Retinal pigment epithelial cell (primary cell): ENCODE data around the gene TECPR2.
"Not testable (repeated sequence)": the region's sequence is repeated elsewhere in the genome, so short reads cannot be mapped to it uniquely, and the experiment has no call there.

Experiments used
- DNase-seq: peaks from one replicate; pipeline ENCODE4 v3.0.0-alpha.2; 2010; ENCODE audit warnings: low read depth
- H3K4me3 ChIP-seq: 2 replicates; pipeline ENCODE4 v1.5.1; 2011; ENCODE audit warnings: mild to moderate bottlenecking, low read length, control low read depth, moderate library complexity
- TF ChIP-seq, protein P1 (sequence below): conservative IDR thresholded peaks from 2 replicates; pipeline ENCODE4 v1.5.1; 2011; ENCODE audit warnings: low read depth, low read length, control low read depth, inconsistent platforms

The TECPR2 gene

DNA sequence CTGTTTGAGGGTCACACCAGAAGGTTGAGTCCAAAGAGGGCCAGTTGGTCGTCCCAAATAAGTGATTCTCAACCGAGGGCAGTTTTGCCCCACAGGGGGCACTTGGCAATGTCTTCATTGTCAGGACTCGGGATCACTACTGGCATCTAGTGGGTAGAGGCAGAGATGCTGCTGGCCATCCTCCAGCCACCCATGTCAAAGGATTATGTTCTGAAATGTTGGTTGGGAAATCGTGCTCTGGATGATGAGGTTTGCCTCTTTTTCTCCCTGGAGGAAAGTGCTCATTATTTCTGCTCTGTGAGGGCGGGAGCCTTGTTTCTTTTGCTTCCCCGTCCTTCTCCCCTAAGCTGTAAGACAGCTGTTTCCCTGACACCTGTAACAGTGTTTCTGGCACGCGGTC, 39.6 kb upstream of the TECPR2 start:
- TF ChIP-seq, protein P1, sequence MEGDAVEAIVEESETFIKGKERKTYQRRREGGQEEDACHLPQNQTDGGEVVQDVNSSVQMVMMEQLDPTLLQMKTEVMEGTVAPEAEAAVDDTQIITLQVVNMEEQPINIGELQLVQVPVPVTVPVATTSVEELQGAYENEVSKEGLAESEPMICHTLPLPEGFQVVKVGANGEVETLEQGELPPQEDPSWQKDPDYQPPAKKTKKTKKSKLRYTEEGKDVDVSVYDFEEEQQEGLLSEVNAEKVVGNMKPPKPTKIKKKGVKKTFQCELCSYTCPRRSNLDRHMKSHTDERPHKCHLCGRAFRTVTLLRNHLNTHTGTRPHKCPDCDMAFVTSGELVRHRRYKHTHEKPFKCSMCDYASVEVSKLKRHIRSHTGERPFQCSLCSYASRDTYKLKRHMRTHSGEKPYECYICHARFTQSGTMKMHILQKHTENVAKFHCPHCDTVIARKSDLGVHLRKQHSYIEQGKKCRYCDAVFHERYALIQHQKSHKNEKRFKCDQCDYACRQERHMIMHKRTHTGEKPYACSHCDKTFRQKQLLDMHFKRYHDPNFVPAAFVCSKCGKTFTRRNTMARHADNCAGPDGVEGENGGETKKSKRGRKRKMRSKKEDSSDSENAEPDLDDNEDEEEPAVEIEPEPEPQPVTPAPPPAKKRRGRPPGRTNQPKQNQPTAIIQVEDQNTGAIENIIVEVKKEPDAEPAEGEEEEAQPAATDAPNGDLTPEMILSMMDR, result peak; percentile 86
- DNase-seq, result no peak
- H3K4me3 ChIP-seq, result no peak overlapping the region

DNA sequence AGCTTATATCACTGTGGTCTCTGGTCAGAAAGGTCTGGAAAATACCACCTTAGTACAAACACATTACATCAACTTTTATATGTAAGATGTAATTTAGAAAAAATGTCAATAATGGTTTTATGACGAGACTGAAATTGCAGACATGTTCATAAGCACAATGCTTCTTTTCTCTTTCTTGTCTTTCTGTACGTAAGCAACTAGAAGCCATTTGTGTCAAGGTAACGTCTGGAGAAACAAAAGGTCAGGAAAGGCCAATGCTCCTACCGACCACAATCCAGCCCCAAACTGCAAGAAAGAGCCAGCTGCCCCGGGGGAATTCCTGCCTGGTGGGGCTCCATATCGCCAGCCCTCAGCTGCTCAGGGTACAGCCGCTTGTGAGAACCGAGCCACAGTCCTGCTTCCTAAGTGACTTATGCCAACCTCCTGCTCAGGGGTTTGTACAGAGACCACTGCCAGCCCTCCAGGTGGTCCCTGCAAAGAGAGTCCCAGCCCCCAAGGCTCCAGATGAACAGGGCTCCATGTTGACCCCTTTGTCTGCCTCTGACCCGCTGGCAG, 36.9 kb upstream of the TECPR2 start:
- TF ChIP-seq, protein P1, result no peak
- H3K4me3 ChIP-seq, result no peak overlapping the region
- DNase-seq, result no peak

DNA sequence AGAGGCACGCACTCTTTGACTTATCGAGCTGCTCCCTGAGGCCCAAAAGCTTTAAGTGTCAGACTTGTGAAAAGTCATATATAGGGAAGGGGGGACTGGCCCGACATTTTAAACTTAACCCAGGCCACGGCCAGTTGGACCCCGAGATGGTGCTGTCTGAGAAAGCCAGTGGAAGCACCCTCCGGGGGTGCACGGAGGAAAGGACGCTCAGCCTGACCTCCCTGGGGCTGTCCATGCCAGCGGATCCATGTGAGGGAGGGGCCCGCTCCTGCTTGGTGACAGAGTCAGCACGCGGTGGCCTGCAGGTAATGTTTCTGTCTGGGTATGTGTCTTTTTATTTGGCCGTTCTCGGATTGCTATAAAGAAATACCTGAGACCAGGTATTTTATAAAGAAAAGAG, 36.2 kb upstream of the TECPR2 start:
- TF ChIP-seq, protein P1, result no peak
- DNase-seq, result no peak
- H3K4me3 ChIP-seq, result no peak overlapping the region

DNA sequence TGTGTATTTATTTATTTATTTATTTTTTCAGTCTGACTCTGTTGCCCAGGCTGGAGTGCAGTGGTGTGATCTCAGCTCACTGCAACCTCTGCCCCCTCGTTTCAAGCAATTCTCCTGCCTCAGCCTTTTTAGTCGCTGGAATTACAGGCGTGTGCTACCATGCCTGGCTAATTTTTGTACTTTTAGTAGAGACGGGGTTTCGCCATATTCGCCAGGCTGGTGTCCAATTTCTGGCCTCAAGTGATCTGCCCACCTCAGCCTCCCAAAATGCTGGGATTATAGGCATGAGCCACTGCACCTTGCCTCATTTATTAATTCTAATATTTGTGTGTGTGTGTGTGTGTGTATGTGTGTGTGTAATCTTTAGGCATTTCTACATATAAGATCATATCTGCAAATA, 33.4 kb upstream of the TECPR2 start:
- DNase-seq, H3K4me3 ChIP-seq: not testable (repeated sequence)

DNA sequence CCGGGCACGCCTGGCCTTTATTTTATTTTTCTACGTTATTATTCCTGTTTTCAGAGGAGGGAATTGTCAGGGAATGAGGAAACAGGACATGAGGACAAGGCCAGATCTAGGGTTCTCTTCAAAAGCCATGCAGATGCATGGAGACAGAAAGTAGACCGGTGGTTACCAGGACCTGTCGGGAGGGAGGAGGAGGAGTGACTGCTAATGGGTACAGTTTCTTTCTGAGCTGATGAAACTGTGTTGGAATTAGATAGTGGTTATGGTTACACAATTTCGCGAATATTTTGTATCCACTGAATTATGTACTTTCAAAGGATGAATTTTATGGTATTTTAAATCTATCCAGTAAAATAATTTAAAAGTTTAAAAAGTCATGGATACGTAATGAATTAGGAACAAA, 31.9 kb upstream of the TECPR2 start:
- no peak overlapping the region for H3K4me3 ChIP-seq
- TF ChIP-seq, protein P1, result no peak
- DNase-seq, result no peak

DNA sequence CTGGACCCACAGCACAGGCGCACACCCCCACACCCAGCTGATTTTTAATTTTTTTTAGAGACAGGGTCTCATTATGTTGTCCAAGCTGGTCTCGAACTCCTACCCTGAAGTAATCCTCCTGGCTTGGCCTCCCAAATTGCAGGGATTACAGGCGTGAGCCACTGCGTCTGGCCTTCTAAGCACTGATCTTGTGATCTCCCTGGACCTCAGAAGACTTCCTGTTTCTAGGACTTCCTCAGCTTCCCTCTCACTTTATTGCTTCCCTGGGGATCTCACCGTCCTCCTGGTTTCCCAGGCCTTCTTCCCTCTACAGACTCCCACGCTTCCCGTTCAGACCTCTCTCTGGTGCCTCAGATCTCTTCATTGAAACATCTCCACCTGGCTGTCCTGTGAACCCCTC, 29.4 kb upstream of the TECPR2 start:
- no peak overlapping the region for H3K4me3 ChIP-seq
- TF ChIP-seq, protein P1, result no peak
- DNase-seq, result no peak

DNA sequence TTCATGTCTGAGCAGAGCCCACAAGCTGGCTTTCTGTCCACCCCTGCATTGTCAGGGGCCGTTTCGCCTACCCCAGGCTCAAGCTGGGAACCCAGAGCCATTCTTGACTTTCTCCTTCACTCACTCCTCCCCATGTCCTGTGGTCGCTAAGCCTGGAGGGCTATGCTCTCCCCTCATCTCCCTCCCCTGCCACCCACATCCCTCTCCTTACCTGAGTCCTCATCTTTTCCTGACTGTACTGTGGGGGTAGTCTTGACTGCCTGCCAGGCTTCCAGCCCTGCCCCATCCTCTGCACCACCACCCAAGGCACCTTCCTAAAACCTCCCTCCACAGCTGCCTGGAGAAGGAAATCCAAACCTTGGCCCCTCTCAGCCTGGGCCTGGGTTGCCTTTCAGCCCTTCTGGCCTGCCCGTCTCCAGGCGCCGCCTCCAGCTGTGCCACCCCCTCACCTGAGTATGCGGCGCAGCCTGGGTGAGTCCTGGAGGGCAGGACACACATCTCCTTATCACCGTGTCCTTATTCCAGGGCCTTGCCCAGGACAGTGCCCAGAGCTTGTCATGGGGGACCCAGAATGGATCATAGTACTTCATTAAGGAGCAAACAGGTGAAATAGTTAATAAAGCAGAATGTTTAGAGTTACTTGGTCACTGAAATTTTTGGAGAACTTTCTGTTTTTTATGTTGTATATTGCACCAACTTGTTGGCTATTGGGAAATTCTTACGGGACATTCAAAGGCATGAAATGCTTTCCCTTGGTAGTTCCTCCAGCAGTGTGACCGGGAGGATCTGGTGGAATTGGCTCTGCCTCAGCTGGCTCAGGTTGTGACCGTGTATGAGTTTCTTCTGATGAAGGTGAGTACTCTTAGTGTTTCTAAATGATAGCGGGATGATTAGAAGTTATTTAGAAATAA, 28.7 kb upstream of the TECPR2 start:
- H3K4me3 ChIP-seq, result no peak overlapping the region
- TF ChIP-seq, protein P1, result no peak
- DNase-seq, result no peak
